WTC11 (cell line): ENCODE measurements around the gene DIRAS2. TPM values are rescaled to one million over a fixed set of nuclear protein-coding genes. Genes with fewer than 3 reads are reported as not detected.

ENCODE experiments used
- ATAC-seq: fragments of 200-7000 bp; cut with Tn5 transposase; 2 replicates; pipeline ENCODE4 v1.10.0; 2021; ENCODE audit warnings: mild to moderate bottlenecking, moderate library complexity
- CTCF ChIA-PET: fragments of 300-600 bp; sonication (Branson Sonifier 250); formaldehyde crosslinking; loops from one replicate; lab custom pipeline; 2021; ENCODE audit warnings: antibody characterized with exemption; lab: Charles Lee
- POLR2A ChIA-PET: fragments of 350-600 bp; sonication (Branson Sonifier 250); formaldehyde crosslinking; loops from one replicate; lab custom pipeline; 2021; ENCODE audit warnings: antibody characterized with exemption; lab: Charles Lee
- DNase-seq: peaks from one replicate; pipeline ENCODE4 v3.0.0; 2021; ENCODE audit warnings: low spot score
- H3K27ac Mint-ChIP-seq: 2 replicates; pipeline ENCODE4 v1.8.0; 2021; ENCODE audit warnings: mixed read lengths
- H3K27me3 Mint-ChIP-seq: 2 replicates; pipeline ENCODE4 v1.8.0; 2021; ENCODE audit warnings: low read depth, mild to moderate bottlenecking, moderate library complexity, mixed read lengths
- H3K36me3 Mint-ChIP-seq: 2 replicates; pipeline ENCODE4 v1.8.0; 2021; ENCODE audit warnings: mixed read lengths
- H3K4me1 Mint-ChIP-seq: 2 replicates; pipeline ENCODE4 v1.8.0; 2022; ENCODE audit warnings: mixed read lengths
- H3K4me3 Mint-ChIP-seq: 2 replicates; pipeline ENCODE4 v1.8.0; 2021; ENCODE audit warnings: mild to moderate bottlenecking, moderate library complexity, mixed read lengths
- H3K9me3 Mint-ChIP-seq: 2 replicates; pipeline ENCODE4 v1.8.0; 2021; ENCODE audit warnings: mixed read lengths
- AFF4 ChIP-seq: sonication (generic); formaldehyde crosslinking; IDR thresholded peaks from 2 replicates; pipeline ENCODE4 v1.8.1; 2023; ENCODE audit warnings: mild to moderate bottlenecking, missing genetic modification reagents, borderline replicate concordance
- ATF1 ChIP-seq: sonication (generic); formaldehyde crosslinking; IDR thresholded peaks from 2 replicates; pipeline ENCODE4 v1.8.1; 2023; ENCODE audit warnings: mild to moderate bottlenecking, moderate library complexity, missing genetic modification reagents
- ATF2 ChIP-seq: sonication (generic); formaldehyde crosslinking; IDR thresholded peaks from 2 replicates; pipeline ENCODE4 v1.8.1; 2022; ENCODE audit warnings: low read depth, missing genetic modification reagents, borderline replicate concordance
- ATF6 ChIP-seq: sonication (generic); formaldehyde crosslinking; IDR thresholded peaks from 2 replicates; pipeline ENCODE4 v1.8.1; 2023; ENCODE audit warnings: mild to moderate bottlenecking, missing genetic modification reagents
- CBFB ChIP-seq: sonication (generic); formaldehyde crosslinking; IDR thresholded peaks from 2 replicates; pipeline ENCODE4 v1.8.1; 2022; ENCODE audit warnings: mild to moderate bottlenecking, low read depth, missing genetic modification reagents
- EMX1 ChIP-seq: fragments of 250-450 bp; sonication (Bioruptor Pico); IDR thresholded peaks from 2 replicates; pipeline ENCODE4 v1.8.0; 2021; ENCODE audit warnings: mild to moderate bottlenecking
- ERG ChIP-seq: fragments of 250-450 bp; sonication (Bioruptor Pico); IDR thresholded peaks from 2 replicates; pipeline ENCODE4 v1.8.0; 2021; ENCODE audit warnings: mild to moderate bottlenecking
- NFATC4 ChIP-seq: fragments of 250-450 bp; sonication (Bioruptor Pico); IDR thresholded peaks from 2 replicates; pipeline ENCODE4 v1.9.0; 2021; ENCODE audit warnings: mild to moderate bottlenecking
- NFE2L1 ChIP-seq: sonication (generic); formaldehyde crosslinking; IDR thresholded peaks from 2 replicates; pipeline ENCODE4 v1.8.1; 2023; ENCODE audit warnings: missing genetic modification reagents
- NR2C2 ChIP-seq: sonication (generic); formaldehyde crosslinking; IDR thresholded peaks from 2 replicates; pipeline ENCODE4 v1.8.0; 2022; ENCODE audit warnings: mild to moderate bottlenecking, missing genetic modification reagents
- OVOL2 ChIP-seq: fragments of 250-450 bp; sonication (Bioruptor Pico); IDR thresholded peaks from 2 replicates; pipeline ENCODE4 v1.9.0; 2021; ENCODE audit warnings: mild to moderate bottlenecking, borderline replicate concordance
- PREB ChIP-seq: sonication (generic); formaldehyde crosslinking; IDR thresholded peaks from 2 replicates; pipeline ENCODE4 v1.8.1; 2022; ENCODE audit warnings: mild to moderate bottlenecking, missing genetic modification reagents, moderate library complexity, borderline replicate concordance
- PRRX2 ChIP-seq: fragments of 250-450 bp; sonication (Bioruptor Pico); IDR thresholded peaks from 2 replicates; pipeline ENCODE4 v1.8.0; 2021; ENCODE audit warnings: mild to moderate bottlenecking
- SP1 ChIP-seq: sonication (generic); formaldehyde crosslinking; conservative IDR thresholded peaks from 2 replicates; pipeline ENCODE4 v1.8.1; 2022; ENCODE audit warnings: missing genetic modification reagents
- STAT6 ChIP-seq: sonication (generic); formaldehyde crosslinking; conservative IDR thresholded peaks from 2 replicates; pipeline ENCODE4 v1.8.1; 2023; ENCODE audit warnings: mild to moderate bottlenecking, low read depth, missing genetic modification reagents, moderate library complexity
- ZNF263 ChIP-seq: sonication (generic); formaldehyde crosslinking; IDR thresholded peaks from 2 replicates; pipeline ENCODE4 v1.8.1; 2022; ENCODE audit warnings: low read depth, mild to moderate bottlenecking, moderate library complexity, missing genetic modification reagents
- ZNF317 ChIP-seq: sonication (generic); formaldehyde crosslinking; IDR thresholded peaks from 2 replicates; pipeline ENCODE4 v1.8.1; 2023; ENCODE audit warnings: low read depth, mild to moderate bottlenecking, moderate library complexity, missing genetic modification reagents, borderline replicate concordance
- ZNF423 ChIP-seq: fragments of 250-450 bp; sonication (Bioruptor Pico); IDR thresholded peaks from 2 replicates; pipeline ENCODE4 v2.1.2; 2022; ENCODE audit warnings: mild to moderate bottlenecking, moderate library complexity
- ZNF425 ChIP-seq: fragments of 250-450 bp; sonication (Bioruptor Pico); conservative IDR thresholded peaks from 2 replicates; pipeline ENCODE4 v1.9.0; 2021; ENCODE audit warnings: mild to moderate bottlenecking
- total RNA-seq: library from RNA; stranded (reverse); gene quantifications from 3 replicates; pipeline ENCODE4 v1.2.3, GENCODE V29; 2021

DIRAS2 gene
- total RNA-seq, 1 experiment from 2014 or later, result 0.35 TPM

GRCh38 chr9:90629991-90630390, 12.6 kb downstream of the DIRAS2 start:
- Mint-ChIP-seq H3K4me3 (no peak overlapping the region), H3K9me3 (no peaks in the 10 kb centered on the region), H3K36me3 (no peaks in the 10 kb centered on the region), H3K27me3 (no peaks in the 10 kb centered on the region), H3K27ac (no peak overlapping the region), H3K4me1 (peaks cover 2% of the 10 kb centered on the region; the same call in 1 of the 2 replicates)
- ChIA-PET POLR2A (no interaction called here), CTCF (no interaction called here)
- ATAC-seq, result no peak
- TF ChIP-seq AFF4 (CRISPR knock-in tag) (no peak), ZNF263 (CRISPR knock-in tag) (no peak), STAT6 (no peak), ATF1 (CRISPR knock-in tag) (no peak), NR2C2 (CRISPR knock-in tag) (no peak), ZNF317 (CRISPR knock-in tag) (no peak), PREB (CRISPR knock-in tag) (no peak), ATF6 (CRISPR knock-in tag) (no peak), EMX1 (CRISPR knock-in tag) (no peak), ERG (CRISPR knock-in tag) (no peak), ZNF425 (no peak), ZNF423 (CRISPR knock-in tag) (no peak), SP1 (CRISPR knock-in tag) (no peak), PRRX2 (no peak), NFE2L1 (CRISPR knock-in tag) (no peak), OVOL2 (CRISPR knock-in tag) (no peak), NFATC4 (CRISPR knock-in tag) (no peak), CBFB (CRISPR knock-in tag) (no peak), ATF2 (CRISPR knock-in tag) (no peak)
- no peak for DNase-seq
